ENCODE data around the gene GNG10. TPM values are rescaled to one million over a fixed set of nuclear protein-coding genes. Genes with fewer than 3 reads are reported as not detected.

GNG10 gene
- total RNA-seq, 1 donor from 2014 or later: 36.4 TPM

- Mint-ChIP-seq H3K27me3 (ENCODE audit: unreplicated experiment) (no peaks in the 10 kb centered on the region), H3K4me3 (ENCODE audit: unreplicated experiment) (peak within 1 kb of the TSS; percentile 99), H3K36me3 (ENCODE audit: unreplicated experiment) (no peaks in the 10 kb centered on the region), H3K27ac (ENCODE audit: unreplicated experiment) (peak within 1 kb of the TSS; percentile 83), H3K9me3 (ENCODE audit: unreplicated experiment) (no peaks in the 10 kb centered on the region), H3K4me1 (ENCODE audit: unreplicated experiment) (peaks cover 29% of the 10 kb centered on the region)
- TF ChIP-seq CTCF (IDR thresholded peaks at IDR 0.05): peak; percentile 1
- DNase-seq (ENCODE audit: extremely low spot score, unreplicated experiment): peak; percentile 99
Observed at GRCh38 chr9:111631214-111631971, 30.0 kb upstream of the GNG10 start, which contains the start of gene DNAJC25. TSS of gene DNAJC25 (plus strand) at chr9:111631334. CDS start at chr9:111631408, 74 bp downstream.

GRCh38 chr9:111632060-111632459 is 29.3 kb upstream of the GNG10 start:
- no peak for TF ChIP-seq CTCF (IDR thresholded peaks at IDR 0.05)
- Mint-ChIP-seq H3K27me3 (ENCODE audit: unreplicated experiment) (no peaks in the 10 kb centered on the region), H3K4me1 (ENCODE audit: unreplicated experiment) (peaks cover 29% of the 10 kb centered on the region), H3K27ac (ENCODE audit: unreplicated experiment) (peak overlapping the region; percentile 75), H3K36me3 (ENCODE audit: unreplicated experiment) (no peaks in the 10 kb centered on the region), H3K4me3 (ENCODE audit: unreplicated experiment) (peak overlapping the region; percentile 93), H3K9me3 (ENCODE audit: unreplicated experiment) (no peaks in the 10 kb centered on the region)
- no peak for DNase-seq (ENCODE audit: extremely low spot score, unreplicated experiment)

- Mint-ChIP-seq H3K27ac (ENCODE audit: unreplicated experiment) (no peak overlapping the region), H3K27me3 (ENCODE audit: unreplicated experiment) (no peaks in the 10 kb centered on the region), H3K4me1 (ENCODE audit: unreplicated experiment) (peaks cover 29% of the 10 kb centered on the region), H3K9me3 (ENCODE audit: unreplicated experiment) (no peaks in the 10 kb centered on the region), H3K36me3 (ENCODE audit: unreplicated experiment) (no peaks in the 10 kb centered on the region), H3K4me3 (ENCODE audit: unreplicated experiment) (peak overlapping the region; percentile 93)
- TF ChIP-seq CTCF (IDR thresholded peaks at IDR 0.05): no peak
- no peak for DNase-seq (ENCODE audit: extremely low spot score, unreplicated experiment)
Observed at GRCh38 chr9:111632695-111633388, 28.6 kb upstream of the GNG10 start.

- Mint-ChIP-seq H3K27me3 (ENCODE audit: unreplicated experiment) (no peaks in the 10 kb centered on the region), H3K36me3 (ENCODE audit: unreplicated experiment) (no peaks in the 10 kb centered on the region), H3K9me3 (ENCODE audit: unreplicated experiment) (no peaks in the 10 kb centered on the region), H3K4me1 (ENCODE audit: unreplicated experiment) (peaks cover 29% of the 10 kb centered on the region), H3K27ac (ENCODE audit: unreplicated experiment) (no peak overlapping the region), H3K4me3 (ENCODE audit: unreplicated experiment) (peak overlapping the region; percentile 93)
- DNase-seq (ENCODE audit: extremely low spot score, unreplicated experiment): no peak
- TF ChIP-seq CTCF (IDR thresholded peaks at IDR 0.05): no peak
Observed at GRCh38 chr9:111633389-111633736, 28.0 kb upstream of the GNG10 start.

- Mint-ChIP-seq H3K4me1 (ENCODE audit: unreplicated experiment) (peaks cover 29% of the 10 kb centered on the region), H3K4me3 (ENCODE audit: unreplicated experiment) (no peak overlapping the region), H3K27ac (ENCODE audit: unreplicated experiment) (no peak overlapping the region), H3K9me3 (ENCODE audit: unreplicated experiment) (no peaks in the 10 kb centered on the region), H3K36me3 (ENCODE audit: unreplicated experiment) (no peaks in the 10 kb centered on the region), H3K27me3 (ENCODE audit: unreplicated experiment) (no peaks in the 10 kb centered on the region)
- no peak for DNase-seq (ENCODE audit: extremely low spot score, unreplicated experiment)
- no peak for TF ChIP-seq CTCF (IDR thresholded peaks at IDR 0.05)
Observed at GRCh38 chr9:111634860-111635259, 26.5 kb upstream of the GNG10 start.
